LNCaP clone FGC (cell line): ENCODE data around the gene PILRA.
"Not testable (repeated sequence)": the region's sequence is repeated elsewhere in the genome, so short reads cannot be mapped to it uniquely, and the experiment has no call there.

Source experiments
- DNase-seq: peaks from one replicate; pipeline ENCODE4 v3.0.0-alpha.2; 2011; ENCODE audit warnings: low read depth
- H3K4me3 ChIP-seq: 2 replicates; pipeline ENCODE4 v1.5.1; 2011; ENCODE audit warnings: mild to moderate bottlenecking, low read depth, low read length, control low read depth
- CTCF ChIP-seq: IDR thresholded peaks from 2 replicates; pipeline ENCODE4 v1.5.1; 2012; ENCODE audit warnings: mild to moderate bottlenecking; ENCODE audit not compliant: control insufficient read depth, insufficient read depth; ENCODE audit errors: extremely low read depth

The PILRA gene

DNA sequence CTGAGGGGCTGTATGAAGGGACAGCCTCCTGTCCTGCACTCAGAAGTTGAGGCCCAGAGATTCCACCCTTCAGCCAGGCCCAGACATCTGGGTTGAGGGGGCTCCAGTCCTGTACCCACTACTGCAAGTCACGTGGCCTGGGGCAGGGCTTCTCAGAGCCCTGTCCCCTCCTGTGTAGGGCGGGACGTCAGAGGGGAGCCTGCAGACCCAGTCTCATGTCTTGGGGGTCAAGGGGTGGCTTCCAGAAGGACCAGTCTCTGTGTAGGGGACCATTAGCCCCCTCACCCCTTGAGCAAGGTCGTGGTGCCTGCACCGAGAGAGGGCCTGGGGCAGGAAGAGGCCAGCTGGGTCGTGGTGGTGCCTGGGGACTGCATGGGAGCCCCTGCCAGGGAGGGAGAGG is 593 bp upstream of the PILRA start:
- DNase-seq, result no peak
- no peak for TF ChIP-seq CTCF
- H3K4me3 ChIP-seq, result no peak overlapping the region

DNA sequence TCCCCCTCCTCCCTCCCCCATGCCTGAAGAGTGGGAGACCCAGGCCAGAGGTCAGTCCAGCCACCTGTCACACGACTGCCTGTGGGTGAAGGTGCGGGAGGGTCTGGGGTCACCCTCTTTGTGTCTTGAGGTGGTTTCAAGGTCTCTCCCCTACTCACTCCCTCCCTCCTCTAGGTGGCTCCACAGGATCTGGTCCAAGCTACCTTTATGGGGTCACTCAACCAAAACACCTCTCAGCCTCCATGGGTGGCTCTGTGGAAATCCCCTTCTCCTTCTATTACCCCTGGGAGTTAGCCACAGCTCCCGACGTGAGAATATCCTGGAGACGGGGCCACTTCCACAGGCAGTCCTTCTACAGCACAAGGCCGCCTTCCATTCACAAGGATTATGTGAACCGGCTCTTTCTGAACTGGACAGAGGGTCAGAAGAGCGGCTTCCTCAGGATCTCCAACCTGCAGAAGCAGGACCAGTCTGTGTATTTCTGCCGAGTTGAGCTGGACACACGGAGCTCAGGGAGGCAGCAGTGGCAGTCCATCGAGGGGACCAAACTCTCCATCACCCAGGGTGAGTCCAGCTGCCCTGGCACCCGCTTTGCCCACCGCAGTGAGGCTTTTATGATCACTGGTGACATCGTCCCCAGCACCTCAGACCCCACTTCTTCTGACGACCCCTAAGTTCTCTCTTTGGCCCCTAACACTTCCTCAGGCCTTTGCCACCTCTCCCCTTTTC is 747 bp downstream of the PILRA start:
- H3K4me3 ChIP-seq, DNase-seq: not testable (repeated sequence)

DNA sequence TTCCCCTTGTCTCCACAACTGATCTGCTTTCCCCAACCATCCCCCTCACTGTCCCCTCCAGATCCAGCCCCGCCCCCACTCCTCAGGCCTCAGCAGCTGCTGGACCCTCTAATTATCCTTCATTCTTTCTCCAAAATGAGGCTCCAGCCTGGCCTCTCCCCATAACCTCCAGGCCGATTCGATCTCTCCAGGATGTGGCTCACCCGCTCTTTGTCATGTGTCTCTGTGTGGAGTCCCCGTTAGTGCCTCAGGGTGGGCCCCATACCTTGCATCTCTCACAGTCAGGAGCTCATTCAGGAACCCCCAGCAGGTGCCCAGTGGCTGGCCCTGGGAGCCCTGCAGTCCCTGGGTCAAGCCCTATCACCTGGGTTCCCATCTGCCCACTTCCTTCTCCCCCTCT is 1.3 kb downstream of the PILRA start:
- no peak overlapping the region for H3K4me3 ChIP-seq
- TF ChIP-seq CTCF, result no peak
- DNase-seq, result no peak

DNA sequence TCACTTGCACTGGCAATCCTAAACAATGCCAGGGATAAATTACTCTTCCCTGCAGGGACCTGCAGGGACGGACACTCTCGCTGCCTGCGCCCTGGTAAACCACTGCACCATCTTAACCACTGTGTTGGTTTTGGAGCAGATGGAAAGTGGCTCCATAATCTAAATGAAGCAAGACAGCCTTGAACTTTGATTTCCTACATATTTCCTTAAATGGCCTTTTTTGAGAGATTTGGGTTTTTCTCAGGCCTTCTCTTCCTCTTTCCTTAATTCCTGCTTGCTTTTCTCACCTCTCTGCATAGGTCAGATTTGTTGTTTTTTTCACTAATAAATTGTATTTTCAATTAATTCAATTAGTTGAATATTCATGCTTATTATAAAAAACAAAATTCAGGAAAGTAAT is 2.8 kb downstream of the PILRA start:
- TF ChIP-seq CTCF, result no peak
- DNase-seq, result no peak
- H3K4me3 ChIP-seq, result no peak overlapping the region

- no peak for TF ChIP-seq CTCF
- DNase-seq, result peak; percentile 27
- no peak overlapping the region for H3K4me3 ChIP-seq
Observed at GRCh38 chr7:100378114-100378755, 4.9 kb downstream of the PILRA start.

GRCh38 chr7:100380196-100380595 is 6.9 kb downstream of the PILRA start:
- DNase-seq, result no peak
- TF ChIP-seq CTCF, result no peak
- H3K4me3 ChIP-seq, result no peak overlapping the region

DNA sequence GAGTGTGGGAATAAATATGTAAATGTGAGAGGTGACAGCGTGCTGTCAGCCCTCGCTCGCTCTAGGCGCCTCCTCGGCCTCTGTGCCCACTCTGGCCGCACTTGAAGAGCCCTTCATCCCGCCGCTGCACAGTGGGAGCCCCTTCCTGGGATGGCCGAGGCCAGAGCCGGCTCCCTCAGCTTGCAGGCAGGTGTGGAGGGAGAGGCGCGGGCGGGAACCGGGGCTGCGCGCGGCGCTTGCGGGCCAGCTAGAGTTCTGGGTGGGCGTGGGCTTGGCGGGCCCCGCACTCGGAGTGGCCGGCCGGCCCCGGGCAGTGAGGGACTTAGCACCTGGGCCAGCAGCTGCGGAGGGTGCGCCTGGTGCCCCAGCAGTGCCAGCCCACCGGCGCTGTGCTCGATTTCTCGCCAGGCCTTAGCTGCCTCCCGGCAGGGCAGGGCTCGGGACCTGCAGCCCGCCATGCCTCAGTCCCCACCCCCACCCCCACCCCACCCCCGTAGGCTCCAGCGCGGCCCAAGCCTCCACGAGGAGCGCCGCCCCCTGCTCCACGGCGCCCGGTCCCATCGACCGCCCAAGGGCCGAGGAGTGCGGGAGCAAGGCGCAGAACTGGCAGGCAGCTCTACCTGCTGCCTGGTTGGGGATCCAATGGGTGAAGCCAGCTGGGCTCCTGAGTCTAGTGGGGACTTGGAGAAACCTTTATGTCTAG is 8.4 kb downstream of the PILRA start:
- H3K4me3 ChIP-seq, DNase-seq: not testable (repeated sequence)

GRCh38 chr7:100382234-100382853 is 9.1 kb downstream of the PILRA start:
- H3K4me3 ChIP-seq, DNase-seq: not testable (repeated sequence)
